Hematopoietic multipotent progenitor cell (in vitro differentiated cells): ENCODE data around the gene SHC3. TPM values are rescaled to one million over a fixed set of nuclear protein-coding genes. Genes with fewer than 3 reads are reported as not detected.

Experiments used
- DNase-seq, 3 donors: peaks; one replicate each; pipeline ENCODE4 v3.0.0-alpha.2; 2011 to 2015; ENCODE audit warnings: low read depth in 2 of 3, low spot score in 2 of 3
- total RNA-seq: library from RNA; depleted of rRNA; stranded (reverse); fragments of >200 nt; gene quantifications from one replicate; pipeline ENCODE4 v1.2.3, GENCODE V29; 2012

SHC3 gene
- total RNA-seq, 1 donor = 0.27 TPM

DNA sequence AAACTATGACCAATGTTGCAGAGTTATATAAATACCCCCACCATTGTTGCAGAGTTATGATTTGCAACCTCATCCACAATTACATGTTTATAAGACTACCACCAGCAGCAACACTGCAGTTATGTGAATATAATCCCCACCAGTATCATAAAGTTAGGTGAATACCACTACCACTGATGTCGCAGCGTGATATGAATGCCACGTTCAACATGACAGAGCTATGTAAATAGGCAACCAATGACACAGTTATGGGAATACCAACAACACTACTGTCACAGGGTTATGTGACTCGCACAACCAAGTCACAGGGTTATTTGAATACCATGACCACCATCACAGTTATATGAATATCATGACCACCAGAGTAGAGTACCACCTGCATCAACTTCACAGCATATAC, 63.9 kb downstream of the SHC3 start:
- no peak for DNase-seq

DNA sequence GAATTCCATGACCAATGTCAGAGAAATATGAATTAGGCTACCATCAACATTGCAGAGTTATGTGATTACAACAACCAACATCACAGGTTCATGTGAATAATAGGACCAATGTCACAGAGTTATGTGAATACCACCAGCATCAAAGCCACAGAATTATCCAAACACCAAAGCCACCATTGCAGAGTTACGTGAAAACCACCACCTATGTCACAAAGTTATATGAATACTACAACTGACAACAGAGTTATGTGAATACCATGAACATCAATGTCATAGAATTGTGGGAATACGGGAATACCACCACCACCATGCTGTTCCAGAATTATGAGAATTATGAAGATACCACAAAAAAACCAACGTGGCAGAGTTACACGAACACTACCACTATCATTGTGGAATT, 64.8 kb downstream of the SHC3 start:
- DNase-seq = no peak

GRCh38 chr9:89112243-89112642, 66.4 kb downstream of the SHC3 start:
- DNase-seq = no peak

- DNase-seq = no peak
These were observed 69.0 kb downstream of the SHC3 start for GRCh38 chr9:89109666-89110065.

DNA sequence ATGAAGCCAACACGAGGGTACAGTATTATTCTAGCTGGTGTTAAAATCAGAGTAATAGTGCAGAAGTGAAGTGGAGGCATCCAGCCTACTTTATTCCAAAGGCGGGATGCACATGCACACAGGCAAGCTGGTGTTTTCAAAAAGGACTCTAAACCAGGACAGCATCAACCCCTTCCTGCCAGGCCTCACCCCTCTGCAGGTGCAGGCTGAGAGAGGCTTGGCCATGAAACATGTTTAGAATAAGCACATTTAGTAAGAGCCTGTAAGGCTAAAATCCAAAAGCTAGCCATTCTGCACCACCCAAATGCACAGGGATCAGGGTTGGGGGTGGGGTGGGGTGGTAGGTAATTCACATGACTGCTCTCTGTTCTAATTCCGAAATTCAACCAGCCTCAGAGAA, 71.2 kb downstream of the SHC3 start:
- no peak for DNase-seq

- no peak for DNase-seq
These were observed 72.3 kb downstream of the SHC3 start for GRCh38 chr9:89106224-89106851.

DNA sequence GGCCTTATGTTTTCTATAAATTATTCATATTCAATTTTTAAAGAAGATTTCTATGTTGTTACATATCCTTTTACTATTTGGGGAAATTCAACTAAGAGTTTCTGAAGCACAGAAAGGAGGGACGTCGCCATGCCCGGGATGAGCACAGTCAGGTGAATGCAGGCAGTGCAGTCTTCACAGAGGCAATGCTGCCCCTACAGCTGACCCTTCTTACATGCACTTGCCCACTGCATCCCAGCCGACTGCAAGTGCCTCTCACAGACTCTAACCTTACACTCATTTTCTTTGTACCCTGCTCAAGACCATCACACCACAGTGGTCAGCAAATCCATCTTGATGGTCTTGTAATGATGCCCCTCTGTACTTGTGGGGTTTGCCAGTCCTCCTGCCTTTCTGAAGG, 73.8 kb downstream of the SHC3 start:
- no peak for DNase-seq

DNA sequence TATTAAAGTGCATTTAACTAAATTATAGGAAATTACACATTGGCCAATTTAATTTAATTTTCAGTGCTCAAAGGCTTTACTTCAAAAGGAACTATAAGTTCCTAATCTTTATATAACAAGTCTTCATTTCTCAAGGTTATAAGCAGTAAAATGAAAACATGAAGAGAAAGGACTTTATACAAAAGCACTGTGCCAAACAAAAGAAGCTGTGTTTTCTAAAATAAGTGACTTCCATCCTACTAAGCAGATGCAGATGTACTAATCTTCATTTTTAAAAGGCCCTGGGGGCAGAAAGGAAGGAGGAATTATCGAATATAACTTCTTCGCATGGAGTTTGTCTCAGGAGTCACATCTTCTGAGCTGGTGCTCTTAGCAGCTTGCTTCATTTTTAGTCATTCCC, 81.4 kb downstream of the SHC3 start:
- DNase-seq = no peak

GRCh38 chr9:89096807-89097206, 81.8 kb downstream of the SHC3 start:
- no peak for DNase-seq

DNA sequence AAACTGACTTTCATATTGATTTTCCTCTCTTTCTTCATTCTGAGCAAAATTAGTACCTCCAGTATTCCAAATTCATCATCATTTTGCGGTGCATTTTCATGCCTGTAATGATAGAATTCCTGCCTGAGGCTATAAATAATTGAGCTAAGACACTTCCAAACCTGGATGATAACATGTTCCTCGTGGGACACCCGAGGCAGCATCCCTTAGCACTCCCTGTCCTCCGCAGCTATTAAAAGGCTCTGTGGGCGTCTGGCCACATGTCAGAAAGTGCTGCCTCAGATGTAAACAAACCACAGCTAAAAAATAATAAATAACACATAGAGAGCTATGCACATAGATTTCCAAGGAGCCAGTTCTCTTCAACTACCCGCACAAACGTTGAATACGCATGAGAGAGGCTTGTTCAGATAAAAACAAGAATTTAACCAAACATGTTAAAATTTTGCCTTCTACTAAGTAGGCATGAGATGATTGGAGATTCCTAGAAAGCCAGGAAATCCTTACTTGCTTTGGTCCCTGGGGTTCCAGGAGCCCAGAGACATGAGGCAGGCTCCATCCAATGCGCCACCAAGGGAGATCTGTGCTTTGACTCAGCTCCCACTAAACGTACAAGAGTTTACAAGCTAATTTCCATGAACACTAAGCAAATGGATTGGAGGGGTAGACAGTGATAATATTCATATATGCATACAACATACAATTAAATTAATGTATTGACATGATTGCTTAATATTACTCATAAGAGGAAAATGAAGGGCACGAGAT, 82.7 kb downstream of the SHC3 start:
- no peak for DNase-seq

- DNase-seq = no peak
These were observed 85.2 kb downstream of the SHC3 start for GRCh38 chr9:89093201-89093975.

- DNase-seq = no peak
These were observed 89.4 kb downstream of the SHC3 start for GRCh38 chr9:89089176-89089575.

DNA sequence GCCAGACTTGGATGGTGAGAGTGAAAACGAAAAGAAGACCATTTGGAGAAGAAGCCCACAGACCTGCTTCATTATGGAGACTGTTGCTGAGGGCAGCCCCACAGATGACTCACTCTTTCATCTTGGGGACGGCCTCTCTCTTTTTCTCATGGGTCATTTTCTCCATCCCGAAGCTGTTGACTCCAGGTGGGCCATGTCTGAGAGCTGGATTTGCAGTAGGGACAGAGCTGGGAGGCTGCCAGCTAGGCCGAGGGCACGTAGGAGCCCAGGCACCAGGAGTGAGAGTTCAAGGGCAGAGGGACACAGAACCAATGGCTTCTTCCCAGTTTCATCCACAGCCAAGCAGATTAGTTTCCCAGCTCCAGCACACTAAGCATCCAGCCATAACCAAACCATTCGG, 95.0 kb downstream of the SHC3 start:
- DNase-seq = no peak

DNA sequence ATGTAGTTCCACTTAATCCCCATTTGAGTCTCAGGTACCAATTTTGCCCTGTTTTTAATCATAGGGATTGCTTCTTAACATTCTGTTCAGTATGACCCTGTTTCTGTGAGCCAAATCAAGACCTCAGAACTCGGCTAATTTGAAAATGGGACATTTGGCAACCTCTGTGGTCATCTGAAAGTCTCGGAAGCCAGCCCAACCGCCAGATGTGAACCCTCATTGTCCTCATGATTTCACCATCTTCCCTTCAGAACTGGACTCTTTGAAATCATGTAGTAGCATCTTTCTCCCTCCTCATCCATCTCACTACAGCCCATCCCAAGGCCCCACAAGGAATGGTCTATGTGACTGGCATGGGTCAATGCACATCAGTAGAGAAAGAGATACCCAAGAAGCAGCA, 98.4 kb downstream of the SHC3 start:
- DNase-seq = no peak

GRCh38 chr9:89079391-89079790, 99.2 kb downstream of the SHC3 start:
- DNase-seq = no peak

DNA sequence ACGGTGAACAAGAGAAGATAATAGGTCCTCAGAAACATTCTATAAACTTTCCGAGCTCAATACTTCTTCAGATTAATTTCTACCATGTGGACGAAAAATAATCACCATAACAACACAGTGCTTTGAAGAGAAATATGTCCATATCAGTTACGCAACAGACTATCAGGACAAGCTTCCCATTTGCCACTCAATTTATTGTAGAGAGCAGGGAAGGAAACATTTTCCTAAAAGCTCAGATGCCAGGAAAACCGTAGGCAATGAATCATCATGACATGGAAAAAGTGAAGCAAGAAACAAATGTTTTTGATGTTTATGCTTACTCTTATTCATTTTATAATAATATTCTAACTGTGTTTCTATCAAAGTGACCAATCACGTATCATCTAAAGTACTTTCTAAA, 99.8 kb downstream of the SHC3 start:
- no peak for DNase-seq

DNA sequence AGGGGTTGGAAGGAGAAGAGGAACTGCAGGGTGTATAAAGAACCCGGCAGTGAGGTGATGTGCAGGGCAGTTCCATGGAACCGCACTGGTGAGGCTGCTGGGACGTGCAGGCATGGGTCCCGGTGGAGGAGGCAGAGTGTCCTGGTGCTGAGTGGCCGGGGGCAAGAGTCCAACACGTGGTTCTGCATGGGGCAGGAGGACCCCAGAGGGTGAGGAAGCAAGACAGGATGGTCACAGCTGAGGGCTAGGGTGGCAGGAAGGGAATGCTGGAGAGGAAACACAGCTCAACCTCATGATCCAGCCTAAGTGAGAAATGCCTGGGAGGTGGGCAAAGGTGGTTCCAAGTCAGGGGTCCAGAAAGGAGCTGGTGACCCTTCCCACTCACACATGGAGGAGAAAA, 100.2 kb downstream of the SHC3 start:
- DNase-seq = no peak

DNA sequence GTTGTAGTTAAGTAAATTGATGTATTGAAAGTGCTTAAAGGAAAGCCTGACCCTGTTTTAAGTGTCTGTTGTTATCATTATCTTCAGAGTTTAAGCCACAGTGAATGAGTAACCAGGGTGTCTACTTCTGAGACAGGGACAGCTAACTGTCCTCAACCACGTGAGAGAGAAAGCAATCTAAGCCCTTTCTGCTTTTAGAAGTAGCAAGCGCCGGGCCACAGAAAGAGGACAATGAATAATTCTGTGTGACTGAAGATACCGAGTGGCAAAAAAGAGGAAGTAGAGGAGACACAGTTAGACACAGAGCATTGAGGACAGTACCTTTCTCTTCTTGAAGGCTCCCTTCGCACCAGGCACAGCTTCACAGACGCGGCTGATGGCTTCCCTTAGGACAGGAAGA, 101.1 kb downstream of the SHC3 start:
- DNase-seq = peak in 1 of 3 donors; percentile 51

DNA sequence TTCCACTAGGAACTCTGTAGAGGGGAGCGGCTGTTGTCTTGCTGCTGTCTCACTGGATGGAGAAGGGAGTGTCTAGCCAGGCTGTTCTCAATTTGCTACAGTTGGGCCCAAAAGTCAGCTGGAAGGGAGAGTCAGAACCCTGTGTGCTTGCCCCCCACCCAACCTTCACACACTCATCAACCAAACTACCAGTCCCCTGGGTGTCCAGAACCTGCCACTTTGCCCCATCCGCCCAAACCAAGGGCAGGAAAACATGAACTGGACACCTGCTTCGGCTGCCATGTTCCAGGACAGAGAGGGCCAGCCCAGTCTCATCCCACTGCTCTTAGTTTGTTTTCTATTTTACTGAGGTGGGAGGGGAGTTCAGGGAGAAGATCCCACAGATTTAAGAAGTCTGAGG, 105.2 kb downstream of the SHC3 start:
- no peak for DNase-seq

- DNase-seq = no peak
These were observed 107.0 kb downstream of the SHC3 start for GRCh38 chr9:89071591-89071990.

GRCh38 chr9:89066835-89067234, 111.8 kb downstream of the SHC3 start:
- no peak for DNase-seq

DNA sequence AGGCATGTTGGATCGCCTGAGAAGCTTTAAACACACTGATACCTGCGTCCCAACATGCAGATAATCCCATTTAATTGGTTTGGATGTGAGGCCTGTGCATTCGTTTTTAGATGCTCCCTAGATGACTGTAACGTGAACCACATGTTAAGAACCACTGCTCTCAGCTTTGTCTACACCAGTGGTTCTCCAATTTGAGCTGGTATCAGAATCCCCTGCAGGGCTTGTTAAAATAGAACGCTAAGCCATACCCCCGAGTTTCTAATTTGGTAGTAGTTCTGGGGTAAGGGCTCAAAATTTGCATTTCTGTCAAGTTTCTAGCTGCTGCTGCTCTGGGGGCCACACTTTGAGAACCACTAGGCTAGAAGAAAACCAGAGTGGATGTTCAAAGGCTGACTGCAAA, 112.7 kb downstream of the SHC3 start:
- DNase-seq = no peak
